ENCODE measurements around the gene FHIT.

GRCh38 chr3:60698117-60698516 is 553.1 kb downstream of the FHIT start:
- TF ChIP-seq CTCF (conservative IDR thresholded peaks at IDR 0.05; ENCODE audit: low read depth, low read length) (no peak), EZH2 (IDR thresholded peaks at IDR 0.05; ENCODE audit: low read length, unreplicated experiment) (no peak)

Data from PC-3 (cell line).